ENCODE data around the gene NELFB.

DNA sequence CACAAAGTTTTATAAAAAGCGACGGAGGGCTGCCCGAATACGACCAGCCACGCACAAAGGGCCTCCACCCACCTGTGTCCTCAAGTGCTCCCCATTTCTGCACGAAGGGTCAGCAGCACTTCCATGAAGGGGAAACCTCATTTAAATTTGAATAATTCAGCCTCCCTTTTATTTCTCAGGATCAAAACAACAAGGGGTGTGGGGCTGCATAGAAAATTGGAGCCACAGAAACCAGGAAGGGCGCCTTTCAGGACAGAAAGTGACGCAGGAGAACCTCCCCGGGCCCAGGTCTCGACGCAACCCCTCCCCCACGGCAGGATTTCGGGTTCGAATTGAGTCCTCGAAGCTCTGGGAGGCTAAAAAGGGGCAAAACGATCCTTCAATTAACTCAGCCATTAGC, 44.8 kb downstream of the NELFB start:
- TF ChIP-seq, protein P1, sequence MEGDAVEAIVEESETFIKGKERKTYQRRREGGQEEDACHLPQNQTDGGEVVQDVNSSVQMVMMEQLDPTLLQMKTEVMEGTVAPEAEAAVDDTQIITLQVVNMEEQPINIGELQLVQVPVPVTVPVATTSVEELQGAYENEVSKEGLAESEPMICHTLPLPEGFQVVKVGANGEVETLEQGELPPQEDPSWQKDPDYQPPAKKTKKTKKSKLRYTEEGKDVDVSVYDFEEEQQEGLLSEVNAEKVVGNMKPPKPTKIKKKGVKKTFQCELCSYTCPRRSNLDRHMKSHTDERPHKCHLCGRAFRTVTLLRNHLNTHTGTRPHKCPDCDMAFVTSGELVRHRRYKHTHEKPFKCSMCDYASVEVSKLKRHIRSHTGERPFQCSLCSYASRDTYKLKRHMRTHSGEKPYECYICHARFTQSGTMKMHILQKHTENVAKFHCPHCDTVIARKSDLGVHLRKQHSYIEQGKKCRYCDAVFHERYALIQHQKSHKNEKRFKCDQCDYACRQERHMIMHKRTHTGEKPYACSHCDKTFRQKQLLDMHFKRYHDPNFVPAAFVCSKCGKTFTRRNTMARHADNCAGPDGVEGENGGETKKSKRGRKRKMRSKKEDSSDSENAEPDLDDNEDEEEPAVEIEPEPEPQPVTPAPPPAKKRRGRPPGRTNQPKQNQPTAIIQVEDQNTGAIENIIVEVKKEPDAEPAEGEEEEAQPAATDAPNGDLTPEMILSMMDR (conservative IDR thresholded peaks at IDR 0.05; ENCODE audit: low read length), result no peak
- TF ChIP-seq EZH2phosphoT487 (IDR thresholded peaks at IDR 0.05; ENCODE audit: borderline replicate concordance, low read depth, low read length), result no peak
